Inferior parietal cortex (tissue), 1 donor: Measurements from ENCODE around the gene B3GNT5.

Experiments used
- DNase-seq: peaks from one replicate; pipeline ENCODE4 v3.0.0-alpha.2; 2016; ENCODE audit errors: extremely low spot score

The B3GNT5 gene

DNA sequence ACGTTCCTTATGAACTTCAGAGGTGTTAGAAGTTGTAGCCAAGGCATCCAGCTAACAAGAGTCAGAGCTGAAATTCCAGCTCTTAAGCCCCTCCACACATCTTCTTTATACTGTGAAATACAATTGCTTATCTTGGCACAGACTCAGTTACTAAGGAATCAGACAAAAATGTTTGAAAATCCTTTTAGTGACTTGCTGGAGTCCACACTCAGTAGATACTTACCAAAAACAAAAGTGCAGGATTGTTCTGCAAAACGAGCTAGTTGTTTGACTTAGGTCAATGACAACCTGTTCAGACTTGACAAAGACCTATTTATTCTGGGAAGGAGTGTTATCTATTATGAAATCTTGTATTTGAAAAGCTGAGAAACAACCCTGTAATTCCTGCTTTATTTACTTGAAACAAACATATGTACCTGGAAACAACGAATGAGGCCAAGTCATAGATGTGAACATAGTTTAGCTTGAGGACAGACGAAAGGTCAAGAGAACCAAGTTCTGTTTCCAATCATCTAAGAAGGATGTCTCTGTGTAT lies 38.5 kb downstream of the B3GNT5 start:
- no peak for DNase-seq

DNA sequence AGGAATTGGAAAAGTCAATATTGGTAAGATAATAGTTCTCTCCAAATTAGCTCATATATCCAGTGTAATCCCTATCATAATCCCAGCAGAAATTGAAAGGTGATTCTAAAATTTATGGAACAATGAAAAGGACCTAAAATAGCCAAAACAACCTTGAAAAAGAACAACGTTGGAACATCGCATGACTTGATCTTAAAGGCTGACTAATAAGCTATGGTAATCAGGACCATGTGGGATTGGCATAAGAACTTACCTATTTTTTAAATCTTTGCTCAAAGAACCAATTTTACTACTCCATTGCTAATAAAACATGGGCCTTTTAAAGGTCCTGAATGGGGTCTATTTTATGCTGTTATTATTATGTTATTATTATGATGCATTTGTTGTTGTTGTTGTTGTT lies 40.9 kb downstream of the B3GNT5 start:
- no peak for DNase-seq

DNA sequence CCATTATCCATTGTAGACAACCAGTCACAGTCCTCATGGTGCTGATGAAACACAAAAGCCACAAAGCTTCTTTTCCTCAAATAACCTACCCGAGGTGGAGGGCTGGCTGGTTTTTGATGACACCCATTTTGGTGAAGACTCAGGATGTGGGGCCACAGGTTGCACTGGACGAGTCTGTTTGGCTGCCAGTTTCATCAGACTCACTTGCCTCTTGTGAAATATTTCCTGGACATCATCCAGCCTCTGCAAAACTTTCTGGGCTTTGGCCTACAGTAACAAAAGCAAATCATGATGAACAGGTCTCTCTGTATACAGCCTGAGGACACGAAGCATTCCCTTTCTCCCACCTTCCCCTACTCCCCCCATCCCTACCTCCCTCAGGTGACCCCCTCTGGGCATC lies 42.2 kb downstream of the B3GNT5 start:
- no peak for DNase-seq

DNA sequence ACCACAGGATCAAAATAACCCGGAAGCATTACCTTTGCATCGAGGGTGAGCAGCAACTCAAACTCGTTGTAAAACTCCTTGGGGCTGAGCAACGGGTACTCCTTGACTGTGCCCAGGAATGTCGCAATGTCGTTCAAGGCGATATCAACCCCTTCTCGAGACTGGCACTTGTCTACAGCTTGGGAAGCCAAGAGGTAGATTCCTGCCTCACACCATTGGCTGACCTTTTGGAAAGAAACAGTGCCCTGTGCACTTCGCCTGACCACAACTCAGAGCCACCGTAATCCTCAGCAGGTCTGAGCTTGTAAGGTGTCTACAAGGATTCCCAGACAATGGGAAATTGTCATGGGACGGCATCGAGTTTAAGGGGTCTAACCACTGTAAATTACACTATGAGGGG lies 43.9 kb downstream of the B3GNT5 start:
- no peak for DNase-seq

DNA sequence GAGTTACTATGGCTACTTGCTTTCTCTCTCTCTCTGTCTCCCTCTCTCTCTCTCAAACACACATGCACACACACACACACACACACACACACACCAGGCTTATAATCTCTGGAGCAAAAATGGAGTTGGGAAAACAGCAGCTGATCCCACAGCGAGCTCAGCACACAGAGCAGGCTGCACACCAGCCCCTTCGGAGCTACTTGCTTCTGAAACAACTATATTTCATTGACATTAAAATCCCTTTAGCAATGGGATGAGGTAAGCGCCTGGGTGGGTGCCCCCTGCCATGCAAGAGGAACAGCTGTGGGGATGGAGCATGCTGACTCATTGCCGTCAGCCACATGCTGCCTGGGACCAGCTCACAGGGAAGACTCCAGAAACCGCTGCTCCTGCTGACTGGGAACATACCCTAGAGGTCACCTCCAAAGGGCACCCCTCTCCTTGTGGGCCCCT lies 45.7 kb downstream of the B3GNT5 start:
- peak; percentile 38 for DNase-seq

DNA sequence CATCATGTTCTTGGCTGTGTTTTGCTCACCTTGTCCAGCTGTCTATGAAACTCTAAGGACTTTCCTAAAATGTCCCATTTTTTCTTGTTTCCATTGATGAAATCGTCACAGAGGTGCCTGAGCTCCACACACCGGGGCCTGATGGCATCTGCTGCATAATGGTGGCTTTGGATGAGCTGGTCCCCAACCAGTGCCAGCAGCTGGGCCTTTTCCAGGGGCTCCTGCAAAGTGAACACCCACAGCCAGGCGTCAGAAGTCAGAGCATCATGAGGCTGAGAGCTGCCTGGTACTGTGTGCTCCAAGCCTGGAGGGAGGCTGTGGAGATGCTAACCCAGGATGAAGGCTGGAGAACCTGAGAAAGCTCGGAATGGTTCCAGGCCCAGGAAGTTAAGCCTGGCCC lies 46.9 kb downstream of the B3GNT5 start:
- no peak for DNase-seq

DNA sequence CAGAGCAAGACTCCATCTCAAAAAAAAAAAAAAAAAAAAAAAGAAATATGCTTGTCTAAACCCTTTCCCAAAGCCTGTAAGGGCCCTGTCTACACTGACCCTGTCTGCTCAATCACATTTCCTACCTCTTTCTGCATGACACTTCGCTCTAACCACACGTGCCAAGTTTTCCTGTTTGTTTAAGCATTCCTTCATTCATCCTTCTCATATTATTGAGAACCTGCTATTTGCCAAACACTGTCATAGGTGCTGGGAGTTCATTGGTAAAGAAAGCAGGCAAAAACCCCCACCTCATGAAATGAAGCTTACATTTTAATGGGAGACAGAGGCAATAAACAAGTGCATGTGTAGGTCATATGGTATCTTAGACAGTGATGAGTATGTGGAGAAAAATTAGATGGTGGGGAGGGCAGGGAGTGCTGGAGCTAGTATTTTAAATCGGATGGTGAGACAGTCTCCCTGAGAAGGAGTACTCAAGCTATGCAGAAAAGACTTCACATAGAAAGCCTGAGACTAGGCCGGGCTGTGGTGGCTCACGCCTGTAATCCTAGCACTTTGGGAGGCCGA lies 48.0 kb downstream of the B3GNT5 start:
- DNase-seq = no peak

DNA sequence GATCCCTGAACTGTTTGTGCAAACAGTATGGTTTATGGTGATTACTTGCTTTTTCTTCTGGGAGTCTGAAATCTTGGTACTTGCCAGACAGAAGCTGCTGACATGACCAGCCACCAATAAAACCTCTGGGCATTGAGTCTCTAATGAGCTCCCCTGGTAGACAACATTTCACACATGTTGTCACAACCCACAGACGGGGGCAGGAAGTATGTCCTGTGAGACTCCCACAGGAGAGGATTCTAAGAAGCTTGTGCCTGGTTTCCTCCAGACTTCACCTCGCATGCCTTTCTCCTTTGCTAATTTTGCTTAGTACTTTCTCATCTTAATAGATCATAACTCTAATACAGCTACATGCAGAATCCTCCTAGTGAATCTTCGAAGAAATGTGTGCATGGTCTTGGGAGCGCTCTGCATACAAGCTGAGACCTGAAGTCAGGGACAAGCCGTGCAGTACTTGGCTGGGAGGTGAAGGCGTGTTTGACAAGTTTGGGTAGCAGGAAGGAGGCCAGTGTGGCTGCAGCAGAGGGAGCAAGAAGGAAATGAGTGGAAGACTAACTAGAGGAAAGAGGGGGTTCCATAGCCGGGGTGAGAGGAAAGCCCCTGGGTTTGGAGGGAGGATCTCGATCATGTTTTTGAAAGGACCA lies 49.0 kb downstream of the B3GNT5 start:
- no peak for DNase-seq

DNA sequence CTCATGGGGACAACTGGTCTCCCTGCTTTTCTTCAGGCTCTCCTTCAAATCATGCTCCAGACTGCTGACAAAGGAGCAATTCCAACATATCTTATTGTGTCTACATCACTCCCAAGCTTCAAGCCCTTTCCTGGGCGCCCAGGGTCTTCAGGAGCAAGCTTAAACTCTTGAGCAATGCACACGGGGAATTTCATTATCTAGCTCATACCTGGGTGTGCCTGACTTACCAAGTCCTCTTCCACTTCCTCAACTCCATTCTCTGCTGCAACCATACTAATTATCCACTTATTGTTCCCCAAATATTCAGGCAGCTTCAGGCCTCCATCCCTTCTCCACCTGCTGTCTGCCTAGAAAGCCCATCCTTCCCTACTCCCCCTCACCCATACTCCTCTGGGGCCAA lies 50.6 kb downstream of the B3GNT5 start:
- DNase-seq = no peak

DNA sequence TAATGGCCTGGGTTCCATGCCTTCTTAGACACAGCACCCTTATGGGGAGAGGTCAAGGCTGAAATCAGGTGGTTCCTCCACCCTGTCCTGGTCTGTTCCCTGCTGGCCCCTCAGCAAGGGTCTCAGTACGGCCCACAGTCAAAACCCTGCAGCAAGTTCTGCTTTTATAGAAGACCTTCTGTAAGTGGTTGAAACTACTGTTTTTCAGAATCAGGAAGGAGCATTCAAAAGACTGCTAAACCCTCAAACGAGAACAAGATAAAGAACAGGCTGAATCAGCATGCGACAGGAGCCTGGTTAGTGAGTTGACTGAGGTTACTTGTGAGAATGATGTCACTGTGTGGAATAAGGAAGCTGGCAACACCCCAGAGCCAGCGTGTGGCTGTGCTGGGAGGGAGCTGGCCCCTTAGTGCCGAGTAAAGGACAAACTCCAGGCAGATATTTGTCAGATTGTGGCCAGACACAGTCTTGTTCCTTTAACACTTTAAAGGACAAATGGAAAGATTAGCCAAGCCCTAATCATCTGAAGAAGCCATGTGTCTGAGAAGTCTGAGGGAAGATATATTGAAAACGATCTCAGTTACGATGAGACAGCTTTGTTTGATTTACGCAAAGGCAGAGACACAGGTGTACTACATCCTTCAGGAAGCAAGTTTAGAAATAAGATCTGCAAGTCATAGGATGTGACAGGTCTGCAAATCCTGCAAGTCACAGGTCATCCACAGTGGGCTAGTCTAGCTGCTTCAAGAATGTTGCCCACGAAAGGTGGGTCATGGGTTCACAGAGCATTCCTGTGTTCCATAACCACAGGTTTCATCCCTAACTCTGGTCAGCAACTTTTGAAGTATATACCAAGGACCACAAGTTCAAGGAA lies 54.0 kb downstream of the B3GNT5 start:
- peak; percentile 63 for DNase-seq

DNA sequence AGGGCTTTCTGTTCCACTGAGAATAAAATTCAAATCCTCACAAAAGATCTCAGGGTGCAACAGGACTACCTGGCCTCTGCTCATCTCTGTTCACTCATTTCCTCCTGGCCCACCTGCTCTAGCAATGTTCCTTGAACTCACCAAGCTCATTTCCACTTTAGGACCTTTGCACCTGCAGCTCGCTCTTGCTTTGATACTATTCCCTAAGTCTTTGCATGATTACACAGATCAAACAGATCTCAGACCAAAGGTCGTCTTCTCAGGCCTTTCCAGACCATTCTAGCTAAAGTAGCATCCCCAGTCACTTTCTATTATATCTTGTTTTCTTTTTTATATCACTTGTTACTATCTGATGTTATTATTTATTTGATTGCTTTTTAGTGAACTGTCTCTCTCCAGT lies 54.7 kb downstream of the B3GNT5 start:
- no peak for DNase-seq

DNA sequence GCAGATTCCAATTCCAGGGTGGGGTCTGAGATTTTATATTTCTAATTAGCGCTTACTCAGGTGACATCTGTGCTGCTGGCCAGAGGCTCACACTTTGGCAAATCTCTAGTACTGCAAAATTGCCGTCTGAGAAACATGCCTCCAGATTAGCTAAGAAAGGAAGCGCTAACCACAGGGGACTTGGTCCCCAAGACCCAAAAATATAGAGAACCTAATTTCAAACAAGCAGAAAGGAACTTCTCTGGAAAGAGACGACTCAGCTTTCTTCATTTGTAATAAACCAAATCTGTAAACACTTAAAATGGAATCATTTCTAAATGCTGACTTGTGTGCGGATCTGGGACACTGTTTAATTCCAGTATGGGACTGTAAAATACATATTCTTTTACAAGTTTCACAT lies 55.7 kb downstream of the B3GNT5 start:
- DNase-seq = no peak

DNA sequence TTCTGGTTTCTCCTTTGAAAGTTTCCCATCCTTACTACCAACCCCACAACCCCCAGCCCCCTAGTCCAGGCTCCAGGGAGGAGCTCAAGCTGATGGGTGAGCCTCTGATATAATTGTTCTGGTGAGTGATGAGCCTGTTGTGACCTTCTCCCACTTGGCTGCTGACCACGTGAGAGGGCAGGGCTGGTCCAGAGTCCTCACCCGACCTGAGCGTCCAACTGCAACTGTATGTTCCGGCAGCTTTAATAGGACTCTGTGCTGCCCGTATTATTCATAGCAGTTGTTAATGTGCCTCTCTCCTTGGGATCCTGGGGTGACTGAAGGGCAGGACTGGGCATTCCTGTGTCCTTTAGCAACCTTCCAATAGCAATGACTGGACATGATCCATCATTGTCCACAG lies 56.2 kb downstream of the B3GNT5 start:
- DNase-seq = no peak

DNA sequence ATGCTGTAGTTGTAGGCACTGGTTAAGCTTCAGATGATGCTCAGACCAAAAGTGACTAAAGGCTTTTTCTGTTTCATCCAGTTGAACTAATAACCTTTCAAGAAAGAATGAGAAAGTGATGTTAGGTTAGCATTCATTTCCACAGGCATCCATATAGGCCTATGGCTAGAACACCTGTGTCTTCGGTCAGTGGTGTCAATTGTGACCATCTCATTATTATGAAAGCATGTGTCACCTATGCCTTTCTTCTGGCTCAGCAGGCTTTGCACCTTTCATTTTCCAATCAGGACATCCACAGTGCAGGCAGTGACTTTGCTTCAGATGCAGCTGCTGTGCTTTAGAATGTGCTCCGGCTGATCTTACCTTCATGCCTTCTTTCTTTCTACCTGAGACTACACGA lies 57.9 kb downstream of the B3GNT5 start:
- DNase-seq = no peak

DNA sequence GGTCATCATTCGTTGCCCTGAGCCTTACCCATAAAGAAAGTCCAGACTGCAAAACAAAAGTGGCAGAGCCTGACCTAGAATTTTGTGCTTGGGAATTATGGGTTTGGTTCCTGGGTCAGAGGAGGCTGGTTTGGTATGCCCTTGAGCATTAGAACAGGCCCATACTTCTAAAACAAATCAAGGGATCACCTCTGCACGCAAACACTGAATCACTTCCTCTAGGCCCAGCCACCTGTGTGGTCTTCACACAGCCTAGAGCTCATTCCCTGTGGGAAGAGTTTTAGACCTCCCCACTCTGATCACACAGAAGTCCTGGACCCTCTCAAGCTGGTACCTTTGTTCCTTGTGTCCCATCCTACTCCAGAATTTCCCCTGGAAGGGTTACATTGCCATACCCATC lies 59.4 kb downstream of the B3GNT5 start:
- no peak for DNase-seq

DNA sequence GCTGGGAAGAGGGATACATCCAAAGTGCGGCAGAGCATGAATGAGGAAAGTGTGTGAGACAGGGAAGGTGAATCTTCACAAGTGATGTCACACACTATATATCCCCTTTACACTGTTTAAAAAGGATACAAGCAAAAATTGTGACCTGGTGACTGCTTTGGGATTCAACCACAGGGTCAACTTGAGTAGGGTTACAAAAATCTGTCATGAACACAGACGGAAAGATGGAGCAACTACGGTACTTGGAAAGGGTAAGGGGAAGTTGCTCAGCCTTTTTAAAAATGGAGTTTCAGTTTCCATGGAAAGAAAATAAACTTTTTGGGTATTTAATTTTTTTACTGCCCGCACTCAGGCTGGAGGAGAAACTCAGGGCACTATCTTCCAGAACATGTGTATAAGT lies 60.3 kb downstream of the B3GNT5 start:
- no peak for DNase-seq

DNA sequence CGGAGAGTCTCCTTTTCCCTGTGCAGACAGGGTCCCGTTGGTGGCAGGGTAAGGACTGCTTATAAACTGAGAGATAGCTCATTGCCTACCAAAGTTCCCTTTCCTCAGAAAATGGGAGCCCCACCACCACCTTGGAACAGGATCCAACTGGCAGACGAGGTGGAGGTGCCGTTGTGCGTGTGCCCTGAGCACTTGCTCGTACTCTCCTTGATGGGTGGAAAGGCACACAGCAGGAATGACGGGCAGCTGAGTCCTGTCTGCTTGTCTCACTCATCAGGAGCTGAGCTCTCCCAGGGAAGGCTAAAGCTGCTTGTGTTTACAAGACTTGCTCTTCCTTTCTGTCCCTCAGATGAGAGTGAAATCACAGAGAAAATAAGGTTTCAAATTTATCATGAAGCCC lies 60.7 kb downstream of the B3GNT5 start:
- no peak for DNase-seq

DNA sequence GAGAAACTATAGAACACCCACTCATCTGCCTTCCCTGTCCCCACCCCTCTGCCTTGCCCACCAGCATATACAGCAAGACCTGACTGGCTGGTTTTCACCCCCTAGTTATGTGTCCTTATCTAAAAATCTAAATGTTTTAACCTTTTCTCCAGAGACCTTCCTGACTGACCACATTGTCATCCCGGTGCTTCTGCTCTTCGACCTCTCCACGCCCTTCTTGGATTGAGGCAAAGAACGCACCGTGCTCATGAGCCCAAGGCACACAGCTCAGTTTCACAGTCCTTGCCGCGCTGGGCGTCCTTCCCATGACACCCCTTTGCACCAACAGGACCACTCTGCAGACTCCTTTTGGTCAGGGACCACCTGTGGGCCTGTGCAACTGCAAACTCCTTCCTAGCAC lies 62.7 kb downstream of the B3GNT5 start:
- DNase-seq = no peak

DNA sequence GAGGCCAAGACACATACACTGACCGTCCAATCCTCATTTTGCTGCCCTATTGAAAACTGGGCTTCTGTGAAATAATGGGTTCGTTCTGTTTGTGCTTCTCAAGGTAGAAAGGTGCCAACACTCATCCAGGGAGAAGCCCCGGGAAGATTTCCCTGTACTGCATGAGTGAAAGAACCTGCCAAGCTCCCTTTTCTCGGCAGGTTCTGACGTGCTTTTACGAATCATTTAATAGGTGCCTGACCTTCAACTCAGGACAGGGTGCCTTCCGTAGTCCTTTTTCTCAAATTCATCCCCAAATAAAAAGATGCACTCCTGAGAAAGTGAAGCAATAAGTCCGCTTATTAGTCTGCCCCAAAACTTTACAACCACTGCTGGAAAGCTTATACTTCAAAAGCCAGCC lies 64.2 kb downstream of the B3GNT5 start:
- DNase-seq = no peak

DNA sequence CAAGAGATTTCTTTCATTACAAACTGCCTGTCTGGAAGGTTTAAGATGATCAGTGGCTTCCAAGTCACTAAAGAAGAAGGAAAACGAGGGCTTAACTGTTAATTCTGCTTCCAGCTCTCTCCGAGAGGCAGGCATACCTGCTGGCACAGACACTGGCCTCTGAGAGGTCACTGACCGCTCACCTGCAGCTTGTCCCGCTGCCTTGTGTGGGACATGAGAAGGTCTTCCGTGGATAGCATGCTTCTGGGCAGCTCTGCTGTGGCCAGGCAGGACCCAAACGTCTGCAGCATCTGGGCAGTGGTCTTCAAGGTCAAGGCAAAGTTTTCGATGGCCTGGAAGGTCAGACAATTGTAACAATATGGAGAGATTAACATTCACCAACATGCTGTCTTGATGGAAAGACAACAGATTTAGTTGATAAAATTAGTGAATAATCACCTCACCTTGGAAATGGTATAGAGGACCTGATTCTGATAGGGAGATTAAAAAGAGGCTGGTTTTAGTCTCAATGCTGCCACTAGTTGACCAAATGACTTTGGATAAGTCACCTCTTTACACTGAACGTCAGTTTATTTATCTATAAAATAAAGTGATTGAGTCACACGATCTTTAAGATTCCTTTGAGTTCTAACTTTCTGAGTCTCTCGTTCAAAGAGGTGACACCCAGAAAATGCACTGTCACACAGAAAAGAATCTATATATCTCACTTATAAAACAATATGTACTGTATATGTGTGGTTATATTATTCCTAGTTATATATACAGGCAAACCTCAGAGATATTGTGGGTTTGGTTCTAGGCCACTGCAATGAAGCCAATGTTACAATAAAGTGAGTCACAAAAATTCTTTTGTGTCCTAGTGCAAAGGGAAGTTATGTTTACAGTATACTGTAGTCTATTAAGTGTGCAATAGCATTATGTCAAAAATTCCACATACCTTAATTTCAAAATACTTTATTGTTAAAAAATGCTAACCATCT lies 65.1 kb downstream of the B3GNT5 start:
- DNase-seq = no peak

DNA sequence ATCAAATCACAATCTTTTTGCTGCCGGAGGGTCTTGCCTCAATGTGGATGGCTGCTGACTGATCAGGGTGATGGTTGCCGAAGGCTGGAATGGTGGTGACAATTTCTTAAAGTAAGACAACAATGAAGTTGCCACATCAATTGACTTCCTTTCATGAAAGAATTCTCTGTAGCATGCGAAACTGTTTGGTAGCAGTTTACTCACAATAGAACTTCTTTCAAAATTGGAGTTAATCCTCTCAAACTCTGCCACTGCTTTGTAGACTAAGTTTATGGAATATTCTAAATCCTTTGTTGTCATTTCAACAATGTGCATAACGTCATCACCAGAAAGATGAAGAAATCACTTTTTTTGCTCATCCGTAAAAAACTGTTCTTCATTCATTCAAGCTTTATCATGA lies 65.8 kb downstream of the B3GNT5 start:
- DNase-seq = no peak

DNA sequence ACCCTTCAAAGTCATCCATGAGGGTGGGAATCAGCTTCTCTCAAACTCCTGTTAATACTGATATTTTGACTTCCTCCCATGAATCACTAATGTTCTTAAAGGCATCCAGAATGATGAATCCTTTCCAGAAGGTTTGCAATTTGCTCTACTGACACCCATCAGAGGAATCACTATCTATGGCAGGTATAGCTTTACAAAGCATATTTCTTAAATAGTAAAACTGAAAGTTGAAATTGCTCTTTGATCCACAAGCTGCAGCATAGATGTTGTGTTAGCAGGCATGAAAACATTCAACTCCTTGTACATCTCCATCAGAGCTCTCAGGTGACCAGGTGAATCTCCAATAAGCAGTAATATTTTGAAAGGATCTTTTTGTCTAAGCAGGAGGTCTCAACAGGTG lies 66.3 kb downstream of the B3GNT5 start:
- DNase-seq = no peak
